Natural killer cell (primary cell): ENCODE results near the gene ONECUT3. TPM values are rescaled to one million over a fixed set of nuclear protein-coding genes. Genes with fewer than 3 reads are reported as not detected.

ENCODE experiments used
- ATAC-seq, 3 donors: fragments of 150-1000 bp in 2 of 3; fragments of 200-7000 bp in 1 of 3; cut with Tn5 transposase; 1 replicate in 1 of 3; 2 replicates in 2 of 3; pipeline ENCODE4 v1.10.0; 2021; ENCODE audit warnings: mild to moderate bottlenecking in 2 of 3, moderate library complexity in 2 of 3
- DNase-seq, 2 donors: peaks; one replicate each; pipeline versions ENCODE4 v3.0.0 to v3.0.0-alpha.2; 2013 to 2021; ENCODE audit warnings: mixed read lengths in 1 of 2
- H3K27ac ChIP-seq: one replicate; pipeline ENCODE4 v1.5.1; 2013; ENCODE audit warnings: mild to moderate bottlenecking, low read length
- H3K27me3 ChIP-seq: one replicate; pipeline ENCODE4 v1.6.1; 2013; ENCODE audit warnings: low read length; ENCODE audit not compliant: control insufficient read depth, insufficient read depth
- H3K36me3 ChIP-seq: one replicate; pipeline ENCODE4 v1.6.1; 2013; ENCODE audit warnings: low read length; ENCODE audit not compliant: control insufficient read depth, insufficient read depth
- H3K4me1 ChIP-seq: one replicate; pipeline ENCODE4 v1.6.1; 2013; ENCODE audit warnings: low read length; ENCODE audit not compliant: control insufficient read depth, insufficient read depth
- H3K4me3 ChIP-seq: one replicate; pipeline ENCODE4 v1.5.1; 2013; ENCODE audit warnings: low read length
- H3K9me3 ChIP-seq: one replicate; pipeline ENCODE4 v1.6.1; 2013; ENCODE audit warnings: low read length; ENCODE audit not compliant: control insufficient read depth, insufficient read depth
- H3K27ac Mint-ChIP-seq, 2 donors: one replicate each; pipeline ENCODE4 v1.8.0; 2022; ENCODE audit warnings: mild to moderate bottlenecking in 2 of 2, mixed read lengths in 2 of 2, moderate library complexity in 1 of 2
- H3K27me3 Mint-ChIP-seq, 2 donors: one replicate each; pipeline ENCODE4 v1.8.0; 2022; ENCODE audit warnings: low read depth in 2 of 2, mixed read lengths in 2 of 2
- H3K36me3 Mint-ChIP-seq: one replicate; pipeline ENCODE4 v1.8.0; 2022; ENCODE audit warnings: mixed read lengths
- H3K4me1 Mint-ChIP-seq, 2 donors: one replicate each; pipeline ENCODE4 v1.8.0; 2022; ENCODE audit warnings: mixed read lengths in 2 of 2
- H3K4me3 Mint-ChIP-seq: one replicate; pipeline ENCODE4 v1.8.0; 2022; ENCODE audit warnings: mild to moderate bottlenecking, moderate library complexity, mixed read lengths
- H3K9me3 Mint-ChIP-seq, 2 donors: one replicate each; pipeline ENCODE4 v1.8.0; 2022; ENCODE audit warnings: mixed read lengths in 2 of 2
- CTCF ChIP-seq: fragments of 200-600 bp; IDR thresholded peaks from one replicate; pipeline ENCODE4 v1.8.0; 2022; ENCODE audit warnings: antibody characterized with exemption
- WGBS: methylation state at CpG from one replicate; pipeline ENCODE4 v1.1.7; 2013; ENCODE audit warnings: missing lambda C conversion rate; ENCODE audit not compliant: insufficient coverage; 5-methylcytosine and 5-hydroxymethylcytosine counted together
- intact Hi-C: fragments of 100-400 bp; cut with micrococcal nuclease; formaldehyde crosslinking; loops from one replicate; pipeline ENCODE4 v1.14.2; 2022
- total RNA-seq, 4 donors: library from RNA; stranded (reverse); fragments of 120-200 nt in 1 of 4; gene quantifications; one replicate each; pipeline versions ENCODE4 v1.2.3 to v1.2.4, GENCODE V29; 2013 to 2022

Gene ONECUT3
- total RNA-seq, 3 donors from 2014 or later (not counting 1 experiment from before 2014, with no cell fraction given), result not detected

- no peak for ATAC-seq
- no peaks in the 10 kb centered on the region for H3K9me3 Mint-ChIP-seq
- Histone ChIP-seq H3K4me1 (peaks cover 26% of the 10 kb centered on the region), H3K9me3 (peaks cover 3% of the 10 kb centered on the region), H3K27ac (no peak overlapping the region), H3K4me3 (no peak overlapping the region), H3K36me3 (no peaks in the 10 kb centered on the region), H3K27me3 (peaks cover 36% of the 10 kb centered on the region)
- intact Hi-C loops, result no loop called here
- no peak for TF ChIP-seq CTCF
- peaks cover 8 to 14% of the 10 kb centered on the region in 2 donors for H3K27me3 Mint-ChIP-seq
- H3K4me1 Mint-ChIP-seq, result peaks cover 0 to 11% of the 10 kb centered on the region in 2 donors
- H3K27ac Mint-ChIP-seq, result no peak overlapping the region
- DNase-seq, result no peak
- WGBS, result 21% methylated on average over 14 of the region's 19 CpGs
- no peaks in the 10 kb centered on the region for H3K36me3 Mint-ChIP-seq
- H3K4me3 Mint-ChIP-seq, result no peak overlapping the region
Measured at GRCh38 chr19:1744822-1745563, 8.3 kb upstream of the ONECUT3 start.

- no peak overlapping the region for H3K4me3 Mint-ChIP-seq
- WGBS, result 3% methylated on average over 14 of the region's 14 CpGs
- DNase-seq (no peak), ATAC-seq (no peak)
- Histone ChIP-seq H3K4me3 (no peak overlapping the region), H3K9me3 (peaks cover 3% of the 10 kb centered on the region), H3K27ac (no peak overlapping the region), H3K27me3 (peaks cover 42% of the 10 kb centered on the region), H3K36me3 (no peaks in the 10 kb centered on the region), H3K4me1 (peaks cover 32% of the 10 kb centered on the region)
- H3K9me3 Mint-ChIP-seq, result no peaks in the 10 kb centered on the region
- TF ChIP-seq CTCF, result no peak
- H3K27ac Mint-ChIP-seq, result no peak overlapping the region
- H3K36me3 Mint-ChIP-seq, result no peaks in the 10 kb centered on the region
- intact Hi-C loops, result no loop called here
- peaks cover 7 to 17% of the 10 kb centered on the region in 2 donors for H3K27me3 Mint-ChIP-seq
- peaks cover 0 to 14% of the 10 kb centered on the region in 2 donors for H3K4me1 Mint-ChIP-seq
Measured at GRCh38 chr19:1745589-1746031, 7.7 kb upstream of the ONECUT3 start.

- intact Hi-C loops, result no loop called here
Measured at GRCh38 chr19:1746401-1747284, 6.7 kb upstream of the ONECUT3 start.

More at GRCh38 chr19:1746401-1747284, 6.7 kb upstream of the ONECUT3 start:
- peaks cover 32% of the 10 kb centered on the region for H3K4me1 ChIP-seq
- peaks cover 49% of the 10 kb centered on the region for H3K27me3 ChIP-seq
- H3K9me3 ChIP-seq, result peaks cover 3% of the 10 kb centered on the region
- no peaks in the 10 kb centered on the region for H3K36me3 ChIP-seq
- peaks cover 6 to 28% of the 10 kb centered on the region in 2 donors for H3K27me3 Mint-ChIP-seq
- 8% methylated on average over 30 of the region's 31 CpGs for WGBS
- no peak for ATAC-seq
- H3K27ac Mint-ChIP-seq, result no peak overlapping the region
- no peaks in the 10 kb centered on the region for H3K9me3 Mint-ChIP-seq
- no peak for DNase-seq
- H3K4me3 Mint-ChIP-seq, result no peak overlapping the region
- H3K4me1 Mint-ChIP-seq, result peaks cover 0 to 14% of the 10 kb centered on the region in 2 donors
- no peaks in the 10 kb centered on the region for H3K36me3 Mint-ChIP-seq
- no peak overlapping the region for H3K4me3 ChIP-seq
- H3K27ac ChIP-seq, result no peak overlapping the region
- no peak for TF ChIP-seq CTCF
